GM04504 (cell line): Measurements from ENCODE around the gene DUOX1.

ENCODE experiments used
- DNase-seq: peaks from one replicate; pipeline ENCODE4 v3.0.0-alpha.2; 2012; ENCODE audit warnings: low read depth

The DUOX1 gene

GRCh38 chr15:45106002-45106790, 23.6 kb upstream of the DUOX1 start:
- DNase-seq, result no peak

GRCh38 chr15:45107941-45108630, 21.7 kb upstream of the DUOX1 start:
- no peak for DNase-seq

- DNase-seq, result no peak
These were observed 19.5 kb upstream of the DUOX1 start for GRCh38 chr15:45110256-45110820.

- no peak for DNase-seq
These were observed 18.2 kb upstream of the DUOX1 start for GRCh38 chr15:45111390-45112142.

- DNase-seq, result no peak
These were observed 17.6 kb upstream of the DUOX1 start for GRCh38 chr15:45112143-45112590.

GRCh38 chr15:45112591-45113379, 17.0 kb upstream of the DUOX1 start:
- no peak for DNase-seq

GRCh38 chr15:45113380-45113990, 16.3 kb upstream of the DUOX1 start:
- no peak for DNase-seq

GRCh38 chr15:45114076-45114750, 15.6 kb upstream of the DUOX1 start, which contains the start of the genes DUOX2 and DUOXA2:
Gene DUOX2 (minus strand): TSS chr15:45114172. CDS start chr15:45113411, 761 bp downstream.
Gene DUOXA2 (plus strand): TSS chr15:45114326. CDS start chr15:45114606, 280 bp downstream.
- no peak for DNase-seq

GRCh38 chr15:45114751-45115085, 15.1 kb upstream of the DUOX1 start:
- no peak for DNase-seq

GRCh38 chr15:45115312-45115820, 14.4 kb upstream of the DUOX1 start:
- no peak for DNase-seq

- no peak for DNase-seq
These were observed 13.8 kb upstream of the DUOX1 start for GRCh38 chr15:45116006-45116481.

- no peak for DNase-seq
These were observed 13.1 kb upstream of the DUOX1 start for GRCh38 chr15:45116482-45117307.

- DNase-seq, result no peak
These were observed 12.3 kb upstream of the DUOX1 start for GRCh38 chr15:45117308-45118130.

- peak; percentile 70 for DNase-seq
These were observed 11.6 kb upstream of the DUOX1 start for GRCh38 chr15:45118131-45118588.

- DNase-seq, result no peak
These were observed 10.8 kb upstream of the DUOX1 start for GRCh38 chr15:45118996-45119395.

GRCh38 chr15:45120081-45120972, 9.5 kb upstream of the DUOX1 start:
- DNase-seq, result no peak

- no peak for DNase-seq
These were observed 8.8 kb upstream of the DUOX1 start for GRCh38 chr15:45121020-45121419.
